Testis (tissue), 3 donors: Measurements from ENCODE around the gene LY6G5C. TPM values are rescaled to one million over a fixed set of nuclear protein-coding genes. Genes with fewer than 3 reads are reported as not detected.

ENCODE experiments used
- DNase-seq: peaks from one replicate; pipeline ENCODE4 v3.0.0-alpha.2; 2019
- H3K27ac ChIP-seq, 2 donors: fragments of 200-600 bp; sonication (generic); one replicate each; pipeline ENCODE4 v1.5.1; 2019
- H3K27me3 ChIP-seq: fragments of 200-600 bp; sonication (generic); one replicate; pipeline ENCODE4 v1.5.1; 2019
- H3K36me3 ChIP-seq: fragments of 200-600 bp; sonication (generic); one replicate; pipeline ENCODE4 v1.5.1; 2017; ENCODE audit warnings: low read depth; ENCODE audit errors: missing control alignments
- H3K4me1 ChIP-seq: fragments of 200-600 bp; sonication (generic); one replicate; pipeline ENCODE4 v1.5.1; 2019
- H3K4me3 ChIP-seq, 2 donors: fragments of 200-600 bp; sonication (generic); one replicate each; pipeline ENCODE4 v1.5.1; 2017 to 2019
- H3K9me3 ChIP-seq: fragments of 200-600 bp; sonication (generic); one replicate; pipeline ENCODE4 v1.5.1; 2017
- CTCF ChIP-seq, 3 experiments: fragments of 450-650 bp in 2 of 3; fragments of 200-600 bp in 1 of 3; sonication (generic) in 1 of 3; IDR thresholded peaks; one replicate each; pipeline ENCODE4 v1.5.1; 2016 to 2019; ENCODE audit warnings: antibody characterized with exemption in 3 of 3, mild to moderate bottlenecking in 2 of 3, moderate library complexity in 1 of 3
- POLR2A ChIP-seq: fragments of 450-650 bp; IDR thresholded peaks from one replicate; pipeline ENCODE4 v1.6.1; 2017; ENCODE audit warnings: antibody characterized with exemption, mild to moderate bottlenecking, moderate library complexity
- WGBS, 2 donors: methylation state at CpG; one replicate each; pipeline ENCODE4 v1.1.5; 2018; 5-methylcytosine and 5-hydroxymethylcytosine counted together
- intact Hi-C: fragments of 100-400 bp; cut with DNase I; formaldehyde crosslinking; loops from one replicate; pipeline ENCODE4 v1.15.1; 2023; ENCODE audit warnings: low total_unique reads
- polyA plus RNA-seq: library from polyadenylated mRNA; stranded (reverse); fragments of 350-450 nt; fragmentation: Illumina TruSeq; extraction: RNeasy Lipid Tissue Mini Kit (QIAGEN cat#74804); gene quantifications from one replicate; pipeline ENCODE4 v1.2.3, GENCODE V29; 2014; ENCODE audit warnings: low read depth, low replicate concordance; ENCODE audit not compliant: insufficient read depth
- total RNA-seq, 2 donors: library from RNA; depleted of rRNA; stranded (reverse); fragments of >200 nt; gene quantifications; one replicate each; pipeline ENCODE4 v1.2.3, GENCODE V29; 2016

LY6G5C gene
- total and polyA plus RNA-seq, 3 donors from 2014 or later = 8.7 to 18.3 (median 14.0) TPM

GRCh38 chr6:31657406-31658157, 23.3 kb downstream of the LY6G5C start:
- no peak for TF ChIP-seq POLR2A
- no peak for TF ChIP-seq CTCF (IDR thresholded peaks at IDR 0.05)
- H3K27ac ChIP-seq = no peak overlapping the region

DNA sequence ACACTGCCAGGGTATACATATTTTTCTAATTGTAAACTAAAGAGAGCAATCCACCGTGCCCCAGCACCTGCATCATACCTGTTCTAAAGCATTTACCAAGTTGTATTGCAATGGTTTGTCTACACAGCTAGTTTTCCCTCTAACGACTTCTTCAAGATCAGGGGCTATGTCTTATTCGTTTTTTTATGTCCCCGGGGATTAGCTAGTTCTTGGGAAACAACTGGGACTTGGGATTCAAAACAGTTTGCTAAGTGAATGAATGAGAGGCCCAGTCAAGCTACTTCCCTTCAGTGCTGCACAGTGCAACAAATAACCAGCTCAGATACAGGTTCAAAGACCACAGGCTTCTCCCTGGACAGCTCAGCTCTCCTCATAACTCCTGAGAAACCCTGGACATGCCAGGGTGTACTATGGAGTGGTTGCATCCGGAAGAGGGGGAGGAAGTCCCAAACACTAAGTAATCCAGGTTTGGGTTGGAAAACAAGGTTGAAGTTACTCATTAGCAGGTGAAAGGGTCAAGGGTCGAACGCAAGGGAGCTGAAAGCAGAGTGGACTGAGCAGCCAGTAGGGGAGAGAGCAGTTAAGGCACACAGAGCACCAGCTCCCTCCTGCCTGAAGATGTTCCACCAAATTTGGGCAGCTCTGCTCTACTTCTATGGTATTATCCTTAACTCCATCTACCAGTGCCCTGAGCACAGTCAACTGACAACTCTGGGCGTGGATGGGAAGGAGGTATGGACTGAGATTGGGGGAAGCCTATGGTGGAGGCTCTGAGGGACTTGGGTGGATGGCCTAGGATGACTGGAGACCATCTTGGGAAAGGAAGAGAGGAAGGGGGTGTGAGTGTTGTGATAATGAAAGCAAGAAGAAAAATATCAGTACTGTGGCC, 25.3 kb downstream of the LY6G5C start, which contains the start of gene APOM:
Gene APOM, plus strand, starts transcription at position 546 of the 889 bp plus-strand sequence. Its CDS starts 73 bp downstream, at position 619.
- Histone ChIP-seq H3K27me3 (no peaks in the 10 kb centered on the region), H3K4me1 (peaks cover 27% of the 10 kb centered on the region), H3K36me3 (no peaks in the 10 kb centered on the region), H3K27ac (no peak within 1 kb of the TSS), H3K4me3 (no peak within 1 kb of the TSS), H3K9me3 (no peaks in the 10 kb centered on the region)
- intact Hi-C loops = no loop called here
- no peak for DNase-seq
- TF ChIP-seq POLR2A = no peak
- TF ChIP-seq CTCF (IDR thresholded peaks at IDR 0.05) = no peak
- 82% methylated on average over 8 of the region's 8 CpGs for WGBS, 2 donors

More at GRCh38 chr6:31657406-31658157, 23.3 kb downstream of the LY6G5C start:
- Histone ChIP-seq H3K4me3 (no peak overlapping the region), H3K36me3 (no peaks in the 10 kb centered on the region), H3K9me3 (no peaks in the 10 kb centered on the region), H3K27me3 (no peaks in the 10 kb centered on the region), H3K4me1 (peaks cover 29% of the 10 kb centered on the region)
- DNase-seq = no peak
- intact Hi-C loops = no loop called here
- 77 to 78% methylated on average over 6 of the region's 6 CpGs for WGBS, 2 donors

GRCh38 chr6:31654574-31655348, 26.1 kb downstream of the LY6G5C start:
- Histone ChIP-seq H3K36me3 (no peaks in the 10 kb centered on the region), H3K27me3 (no peaks in the 10 kb centered on the region), H3K27ac (no peak overlapping the region), H3K4me1 (peaks cover 26% of the 10 kb centered on the region), H3K4me3 (no peak overlapping the region), H3K9me3 (no peaks in the 10 kb centered on the region)
- no peak for DNase-seq
- WGBS, 2 donors = 85 to 90% methylated on average over 8 of the region's 8 CpGs
- no peak for TF ChIP-seq CTCF (IDR thresholded peaks at IDR 0.05)
- no peak for TF ChIP-seq POLR2A
- intact Hi-C loops = no loop called here

DNA sequence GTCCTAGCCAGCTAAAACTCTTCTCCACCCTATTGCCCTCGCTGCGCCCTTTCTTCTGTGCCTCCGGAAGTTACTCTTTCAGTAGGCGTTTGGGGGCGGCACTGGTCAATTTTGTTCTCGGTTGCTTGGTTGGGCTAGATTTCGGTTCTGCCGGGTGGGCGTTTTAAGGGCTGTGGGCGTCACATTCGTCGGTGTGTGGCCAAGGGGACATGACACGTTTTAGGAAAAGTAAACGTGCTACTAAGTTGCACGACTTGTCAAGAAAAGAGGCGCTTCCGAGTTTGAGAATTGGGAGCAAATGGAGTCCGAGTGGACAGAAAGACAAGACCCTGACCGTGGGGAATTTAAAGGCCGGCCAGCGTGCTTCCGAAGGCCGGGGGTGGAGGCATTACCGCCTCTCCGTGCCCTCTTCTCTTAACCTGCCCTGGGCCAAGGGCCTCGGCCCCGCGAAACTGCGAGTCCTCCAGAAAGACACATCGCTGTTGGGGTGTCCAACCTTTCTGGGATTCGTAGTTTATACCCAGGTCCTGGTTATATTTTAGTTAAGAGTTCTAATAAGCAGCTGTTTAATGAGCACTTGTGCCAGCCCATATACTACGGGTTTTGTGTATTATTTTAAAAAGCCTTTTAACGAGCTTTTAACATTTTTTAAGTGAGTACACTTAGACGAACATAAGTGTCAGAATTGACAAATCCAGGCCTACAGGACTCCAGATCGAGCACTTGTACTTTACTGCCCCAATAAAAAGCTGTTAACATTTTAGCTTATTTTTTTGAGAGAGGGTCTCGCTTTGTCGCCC, 27.7 kb downstream of the LY6G5C start:
- H3K4me1 ChIP-seq = peaks cover 12% of the 10 kb centered on the region
- H3K27ac ChIP-seq = peak overlapping the region; percentile 89 to 97
- WGBS, 2 donors = 5 to 6% methylated on average over 33 to 37 of the region's 37 CpGs
- H3K36me3 ChIP-seq = no peaks in the 10 kb centered on the region
- TF ChIP-seq POLR2A (peak; percentile 68), CTCF (IDR thresholded peaks at IDR 0.05) (no peak)
- no peaks in the 10 kb centered on the region for H3K27me3 ChIP-seq
- H3K9me3 ChIP-seq = no peaks in the 10 kb centered on the region
- peak overlapping the region; percentile 75 to 77 for H3K4me3 ChIP-seq
- DNase-seq = peak; percentile 94
- intact Hi-C loops = no loop called here
